Effector memory CD8-positive, alpha-beta T cell (primary cell): ENCODE data around the gene BMPR2.

Experiments
- ATAC-seq: fragments of 150-1000 bp; cut with Tn5 transposase; replicated peaks from 2 replicates; pipeline ENCODE4 v1.10.0; 2021; ENCODE audit warnings: mild to moderate bottlenecking, moderate library complexity
- DNase-seq, 3 experiments: peaks; one replicate each; pipeline ENCODE4 v3.0.0; 2021
- H3K27ac Mint-ChIP-seq, 2 donors: one replicate each; pipeline ENCODE4 v1.8.0; 2022; ENCODE audit warnings: mild to moderate bottlenecking in 2 of 2, mixed read lengths in 2 of 2, moderate library complexity in 2 of 2
- H3K27me3 Mint-ChIP-seq, 2 donors: one replicate each; pipeline ENCODE4 v1.8.0; 2022; ENCODE audit warnings: mixed read lengths in 2 of 2
- H3K36me3 Mint-ChIP-seq: one replicate; pipeline ENCODE4 v1.8.0; 2022; ENCODE audit warnings: mild to moderate bottlenecking, moderate library complexity, mixed read lengths; ENCODE audit not compliant: insufficient read depth
- H3K4me1 Mint-ChIP-seq, 2 donors: one replicate each; pipeline ENCODE4 v1.8.0; 2022; ENCODE audit warnings: low read depth in 2 of 2, mixed read lengths in 2 of 2
- H3K4me3 Mint-ChIP-seq, 2 donors: one replicate each; pipeline ENCODE4 v1.8.0; 2022; ENCODE audit warnings: mild to moderate bottlenecking in 2 of 2, mixed read lengths in 2 of 2, moderate library complexity in 2 of 2
- H3K9me3 Mint-ChIP-seq, 2 donors: one replicate each; pipeline ENCODE4 v1.8.0; 2022; ENCODE audit warnings: mixed read lengths in 2 of 2

BMPR2 gene

GRCh38 chr2:202442882-202443281, 66.8 kb downstream of the BMPR2 start:
- Mint-ChIP-seq H3K4me1 (peaks cover 0 to 2% of the 10 kb centered on the region in 2 donors), H3K36me3 (peaks cover 6% of the 10 kb centered on the region), H3K27ac (peak overlapping the region in 1 of 2 donors; percentile 1), H3K27me3 (no peaks in the 10 kb centered on the region), H3K4me3 (no peak overlapping the region), H3K9me3 (no peaks in the 10 kb centered on the region)
- DNase-seq (no peak), ATAC-seq (no peak)

GRCh38 chr2:202444000-202444399, 67.9 kb downstream of the BMPR2 start:
- H3K27ac Mint-ChIP-seq: no peak overlapping the region
- no peak for ATAC-seq

GRCh38 chr2:202449344-202449743, 73.2 kb downstream of the BMPR2 start:
- no peak for DNase-seq
- Mint-ChIP-seq H3K36me3 (peaks cover 5% of the 10 kb centered on the region), H3K9me3 (no peaks in the 10 kb centered on the region), H3K4me3 (no peak overlapping the region), H3K4me1 (peaks cover 0 to 5% of the 10 kb centered on the region in 2 donors), H3K27ac (no peak overlapping the region), H3K27me3 (no peaks in the 10 kb centered on the region)
- no peak for ATAC-seq

More at GRCh38 chr2:202444000-202444399, 67.9 kb downstream of the BMPR2 start:
- Mint-ChIP-seq H3K27me3 (no peaks in the 10 kb centered on the region), H3K4me3 (no peak overlapping the region), H3K9me3 (no peaks in the 10 kb centered on the region), H3K36me3 (peaks cover 8% of the 10 kb centered on the region), H3K4me1 (peaks cover 0 to 2% of the 10 kb centered on the region in 2 donors)
- no peak for DNase-seq

- Mint-ChIP-seq H3K36me3 (peaks cover 8% of the 10 kb centered on the region), H3K27me3 (no peaks in the 10 kb centered on the region), H3K4me3 (no peak overlapping the region), H3K9me3 (no peaks in the 10 kb centered on the region), H3K4me1 (peaks cover 0 to 5% of the 10 kb centered on the region in 2 donors), H3K27ac (no peak overlapping the region)
- ATAC-seq (no peak), DNase-seq (no peak)
Measured at GRCh38 chr2:202450785-202451184, 74.7 kb downstream of the BMPR2 start.

- Mint-ChIP-seq H3K27ac (no peak overlapping the region), H3K9me3 (no peaks in the 10 kb centered on the region), H3K36me3 (peaks cover 8% of the 10 kb centered on the region), H3K4me1 (peaks cover 0 to 5% of the 10 kb centered on the region in 2 donors), H3K4me3 (no peak overlapping the region), H3K27me3 (no peaks in the 10 kb centered on the region)
- no peak for ATAC-seq
- DNase-seq: no peak
Measured at GRCh38 chr2:202452744-202453143, 76.6 kb downstream of the BMPR2 start.

- no peak for ATAC-seq
- no peak overlapping the region for H3K4me3 Mint-ChIP-seq
- peaks cover 5% of the 10 kb centered on the region for H3K36me3 Mint-ChIP-seq
- no peak overlapping the region for H3K27ac Mint-ChIP-seq
- H3K4me1 Mint-ChIP-seq: peaks cover 0 to 11% of the 10 kb centered on the region in 2 donors
- no peaks in the 10 kb centered on the region for H3K27me3 Mint-ChIP-seq
- no peak for DNase-seq
- no peaks in the 10 kb centered on the region for H3K9me3 Mint-ChIP-seq
Measured at GRCh38 chr2:202454536-202454935, 78.4 kb downstream of the BMPR2 start.

- peaks cover 0 to 11% of the 10 kb centered on the region in 2 donors for H3K4me1 Mint-ChIP-seq
- no peak overlapping the region for H3K4me3 Mint-ChIP-seq
- ATAC-seq (no peak), DNase-seq (no peak)
- no peaks in the 10 kb centered on the region for H3K9me3 Mint-ChIP-seq
- no peak overlapping the region for H3K27ac Mint-ChIP-seq
- H3K36me3 Mint-ChIP-seq: peaks cover 3% of the 10 kb centered on the region
- no peaks in the 10 kb centered on the region for H3K27me3 Mint-ChIP-seq
Measured at GRCh38 chr2:202455114-202455513, 79.0 kb downstream of the BMPR2 start.

GRCh38 chr2:202460119-202460518, 84.0 kb downstream of the BMPR2 start:
- Mint-ChIP-seq H3K27ac (no peak overlapping the region), H3K36me3 (peaks cover 6% of the 10 kb centered on the region), H3K9me3 (no peaks in the 10 kb centered on the region), H3K4me1 (peaks cover 0 to 6% of the 10 kb centered on the region in 2 donors), H3K4me3 (no peak overlapping the region), H3K27me3 (no peaks in the 10 kb centered on the region)
- ATAC-seq (no peak), DNase-seq (no peak)

- no peaks in the 10 kb centered on the region for H3K9me3 Mint-ChIP-seq
- peaks cover 5 to 13% of the 10 kb centered on the region in 2 donors for H3K4me1 Mint-ChIP-seq
- DNase-seq (no peak), ATAC-seq (no peak)
- no peak overlapping the region for H3K4me3 Mint-ChIP-seq
- peak overlapping the region in 1 of 2 donors; percentile 38 for H3K27ac Mint-ChIP-seq
- H3K36me3 Mint-ChIP-seq: peaks cover 3% of the 10 kb centered on the region
- no peaks in the 10 kb centered on the region for H3K27me3 Mint-ChIP-seq
Measured at GRCh38 chr2:202479090-202479489, 103.0 kb downstream of the BMPR2 start.

GRCh38 chr2:202479610-202480009, 103.5 kb downstream of the BMPR2 start:
- DNase-seq: no peak

GRCh38 chr2:202486351-202486750, 110.2 kb downstream of the BMPR2 start:
- Mint-ChIP-seq H3K4me3 (no peak overlapping the region), H3K4me1 (no peaks in the 10 kb centered on the region), H3K9me3 (no peaks in the 10 kb centered on the region), H3K27me3 (no peaks in the 10 kb centered on the region), H3K27ac (no peak overlapping the region), H3K36me3 (peaks cover 6% of the 10 kb centered on the region)
- DNase-seq (no peak), ATAC-seq (no peak)

More at GRCh38 chr2:202479610-202480009, 103.5 kb downstream of the BMPR2 start:
- Mint-ChIP-seq H3K27me3 (no peaks in the 10 kb centered on the region), H3K4me1 (peaks cover 5 to 13% of the 10 kb centered on the region in 2 donors), H3K27ac (peak overlapping the region in 1 of 2 donors; percentile 38), H3K9me3 (no peaks in the 10 kb centered on the region), H3K36me3 (peaks cover 4% of the 10 kb centered on the region), H3K4me3 (no peak overlapping the region)
- no peak for ATAC-seq

- H3K36me3 Mint-ChIP-seq: peaks cover 3% of the 10 kb centered on the region
- H3K4me1 Mint-ChIP-seq: no peaks in the 10 kb centered on the region
- H3K9me3 Mint-ChIP-seq: no peaks in the 10 kb centered on the region
- no peak overlapping the region for H3K4me3 Mint-ChIP-seq
- H3K27ac Mint-ChIP-seq: no peak overlapping the region
- no peak for DNase-seq
- H3K27me3 Mint-ChIP-seq: no peaks in the 10 kb centered on the region
- no peak for ATAC-seq
Measured at GRCh38 chr2:202488671-202489070, 112.5 kb downstream of the BMPR2 start.

- DNase-seq (no peak), ATAC-seq (no peak)
- H3K27me3 Mint-ChIP-seq: no peaks in the 10 kb centered on the region
- H3K4me3 Mint-ChIP-seq: no peak overlapping the region
- H3K27ac Mint-ChIP-seq: no peak overlapping the region
- no peaks in the 10 kb centered on the region for H3K9me3 Mint-ChIP-seq
- no peaks in the 10 kb centered on the region for H3K36me3 Mint-ChIP-seq
- peaks cover 0 to 2% of the 10 kb centered on the region in 2 donors for H3K4me1 Mint-ChIP-seq
Measured at GRCh38 chr2:202490479-202490878, 114.4 kb downstream of the BMPR2 start.

GRCh38 chr2:202491514-202491913, 115.4 kb downstream of the BMPR2 start:
- ATAC-seq: no peak
- peak overlapping the region in 1 of 2 donors; percentile 22 for H3K27ac Mint-ChIP-seq
- no peaks in the 10 kb centered on the region for H3K27me3 Mint-ChIP-seq
- no peak for DNase-seq
- no peaks in the 10 kb centered on the region for H3K9me3 Mint-ChIP-seq
- no peaks in the 10 kb centered on the region for H3K36me3 Mint-ChIP-seq
- H3K4me3 Mint-ChIP-seq: no peak overlapping the region
- H3K4me1 Mint-ChIP-seq: peaks cover 0 to 2% of the 10 kb centered on the region in 2 donors
